GM18505 (cell line): ENCODE data around the gene BICDL2.

ENCODE experiments used
- ATAC-seq: cut with Tn5 transposase; IDR thresholded peaks from one replicate; pipeline ENCODE4 v1.9.1; 2021; ENCODE audit not compliant: unreplicated experiment
- POLR2A ChIP-seq: IDR thresholded peaks from 4 replicates; pipeline ENCODE4 v1.6.1; 2011; ENCODE audit warnings: borderline replicate concordance; ENCODE audit not compliant: insufficient read depth, insufficient read length; ENCODE audit errors: extremely low read depth

BICDL2 gene

DNA sequence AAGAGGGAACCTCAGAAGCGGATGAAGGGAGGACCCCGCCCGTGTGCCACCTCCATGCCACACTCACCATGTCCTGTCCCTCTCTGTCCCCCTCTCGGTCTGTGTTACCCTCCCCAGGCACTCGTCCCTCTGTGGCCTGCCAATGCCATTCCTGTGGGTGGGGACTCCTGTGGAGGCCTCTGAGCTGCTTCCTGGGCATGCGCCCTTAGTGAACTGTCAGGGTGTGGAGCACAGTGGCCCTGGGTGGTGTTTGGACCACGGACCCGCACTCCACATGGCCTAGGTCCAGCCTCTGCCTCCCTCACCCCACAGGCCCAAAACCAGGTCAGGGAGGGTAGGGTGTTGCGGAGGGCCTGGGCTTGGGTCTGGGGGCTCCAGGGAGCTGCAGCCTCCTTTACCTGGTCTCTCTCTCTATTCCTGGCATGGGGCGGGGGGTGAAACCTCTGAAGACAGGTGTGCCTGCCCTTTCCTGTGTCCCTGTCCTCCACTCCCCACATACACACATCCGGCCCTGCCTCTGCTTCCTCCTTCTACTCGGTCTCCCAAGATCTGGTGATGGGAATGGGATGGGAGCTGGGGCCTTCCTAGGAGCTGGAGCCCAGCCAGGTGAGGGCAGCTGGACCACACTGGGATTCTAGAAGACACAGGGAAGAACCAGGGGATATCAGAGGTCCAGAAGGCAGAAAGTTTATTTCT lies 45.0 kb downstream of the BICDL2 start:
- ATAC-seq: no peak
- TF ChIP-seq POLR2A: no peak

DNA sequence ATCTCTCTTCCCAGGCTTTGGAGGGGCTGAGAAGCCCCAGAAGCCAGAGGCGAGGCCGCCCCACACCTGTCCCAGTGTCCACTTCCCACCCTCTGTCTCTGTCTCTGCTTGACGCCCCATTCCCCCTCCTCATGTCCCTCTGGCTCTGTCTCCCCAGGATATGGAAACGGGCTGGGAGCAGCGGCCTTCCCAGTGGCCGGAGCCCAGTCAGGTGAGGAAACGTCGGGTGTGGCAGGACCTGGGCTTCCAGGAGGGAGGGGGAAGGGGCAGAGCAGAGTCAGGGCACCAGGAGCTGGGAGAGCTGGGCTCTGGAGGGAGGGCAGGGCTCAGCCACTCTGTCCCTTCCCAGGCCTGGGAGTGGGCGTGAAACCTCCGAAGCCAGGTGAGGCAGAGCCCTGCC lies 45.9 kb downstream of the BICDL2 start:
- no peak for ATAC-seq
- TF ChIP-seq POLR2A: no peak

DNA sequence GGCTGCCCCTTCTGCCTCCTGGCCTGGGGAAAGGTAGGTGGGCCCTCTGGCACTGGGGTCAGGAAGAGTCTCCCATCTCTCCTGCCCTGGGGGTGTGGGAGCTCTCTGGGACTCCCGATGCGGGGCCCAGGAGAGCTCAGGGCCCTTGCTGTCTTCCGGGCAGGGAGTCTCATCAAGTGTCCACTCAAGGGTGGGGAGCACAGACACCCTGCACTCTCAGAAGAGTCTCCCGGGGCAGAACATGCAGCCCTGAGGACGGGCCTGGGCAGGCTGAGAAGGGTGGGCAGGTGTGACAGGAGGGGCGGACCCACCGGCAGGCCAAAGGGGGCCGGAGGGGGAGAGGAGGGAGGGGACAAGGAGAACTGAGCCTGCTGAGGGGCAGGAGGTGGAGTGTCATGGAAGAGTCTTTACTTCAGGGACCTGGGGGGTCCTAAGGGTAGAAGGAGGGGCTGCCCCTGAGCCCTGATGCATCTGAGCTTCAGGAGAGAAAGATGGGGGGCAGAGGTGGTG lies 48.1 kb downstream of the BICDL2 start:
- no peak for TF ChIP-seq POLR2A
- no peak for ATAC-seq

DNA sequence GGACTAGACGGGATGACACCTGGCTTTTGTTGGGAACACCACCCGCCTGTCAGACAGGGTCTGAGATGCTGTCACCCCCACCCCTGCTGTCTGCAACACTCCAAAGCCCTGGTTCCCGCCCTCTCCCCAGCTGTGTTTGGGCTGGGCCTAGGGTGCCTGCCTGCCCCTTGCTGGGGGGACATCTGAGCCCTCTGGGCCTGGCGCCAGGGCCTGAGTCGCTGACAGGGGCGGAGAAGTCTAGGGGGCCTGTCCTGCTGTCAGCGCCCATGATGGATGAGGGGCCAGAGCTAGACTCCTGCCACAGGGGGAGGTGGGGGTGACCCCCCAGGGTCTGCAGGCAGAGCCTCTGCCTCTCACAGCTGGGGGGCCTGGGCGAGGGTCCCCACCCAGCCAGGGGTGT lies 48.9 kb downstream of the BICDL2 start:
- no peak for ATAC-seq
- no peak for TF ChIP-seq POLR2A

DNA sequence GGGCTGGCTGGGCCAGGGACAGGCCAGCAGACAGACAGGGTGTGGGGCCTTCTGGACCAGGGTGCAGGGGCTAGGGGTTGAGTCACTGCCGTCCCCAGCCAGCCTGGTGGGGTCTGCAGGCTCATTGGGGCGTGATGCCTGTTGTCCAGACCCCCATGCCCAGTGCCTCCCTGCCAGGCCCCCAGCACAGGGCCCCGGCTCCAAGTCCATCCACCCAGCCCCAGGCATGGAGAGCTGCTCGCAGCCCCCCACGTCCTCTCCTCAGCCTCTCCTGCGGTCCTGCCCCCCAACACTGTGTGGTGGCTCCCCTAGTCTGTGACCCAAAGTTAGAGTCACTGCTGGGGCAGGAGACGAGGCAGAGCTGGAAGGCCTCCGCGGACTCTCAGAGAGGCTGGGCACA lies 49.5 kb downstream of the BICDL2 start:
- TF ChIP-seq POLR2A: no peak
- no peak for ATAC-seq

DNA sequence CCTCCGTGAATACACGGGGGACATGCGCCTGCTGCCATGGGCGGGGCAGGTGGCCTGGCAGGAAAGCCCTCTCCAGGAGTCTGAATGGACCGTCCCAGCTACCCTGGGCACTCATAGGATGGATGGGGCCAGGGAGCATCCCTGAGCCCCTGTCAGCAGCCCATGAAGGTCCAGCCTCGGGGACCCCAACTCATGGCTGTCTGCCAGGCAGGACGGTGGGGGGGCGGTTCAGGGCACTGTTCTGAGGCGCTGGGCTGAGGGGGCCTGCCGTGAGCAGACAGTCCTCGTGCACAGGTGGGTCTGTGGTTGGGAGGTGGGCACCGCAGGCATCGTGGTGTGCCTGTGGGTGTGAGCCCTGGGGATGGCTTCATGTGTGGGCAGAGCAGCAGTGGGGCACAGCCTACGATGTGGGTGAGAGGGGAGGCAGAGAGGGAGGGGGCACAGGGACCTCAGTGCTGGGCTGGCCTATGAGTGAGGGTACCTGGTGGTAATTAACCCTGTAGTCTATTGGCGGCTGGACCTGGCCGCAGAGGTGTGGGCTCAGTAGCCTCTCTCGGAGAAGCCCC lies 50.0 kb downstream of the BICDL2 start:
- no peak for TF ChIP-seq POLR2A
- ATAC-seq: no peak

DNA sequence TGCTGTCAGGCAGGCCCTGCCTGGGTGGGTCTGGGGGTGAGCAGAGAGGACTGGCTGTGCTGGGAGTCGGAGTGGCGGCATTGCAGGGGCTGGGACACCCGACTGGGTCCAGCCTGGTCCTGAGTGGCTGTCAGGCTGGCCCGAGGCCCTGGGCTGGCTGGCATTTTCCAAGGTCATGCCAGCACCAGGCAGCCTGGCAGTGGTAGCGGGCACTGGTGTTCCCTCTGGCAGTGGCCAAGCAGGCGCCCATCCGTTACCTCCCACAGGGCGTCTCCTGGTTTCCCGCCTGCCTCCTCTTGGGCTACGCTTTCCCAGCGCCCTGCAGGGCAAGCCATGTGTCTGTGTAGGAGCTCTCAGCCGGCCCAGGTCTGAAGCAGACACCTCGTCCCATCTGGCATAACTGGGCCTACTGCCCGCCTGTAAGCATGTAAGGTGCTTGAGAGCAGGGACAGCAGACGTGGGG lies 50.8 kb downstream of the BICDL2 start:
- ATAC-seq: no peak
- no peak for TF ChIP-seq POLR2A

DNA sequence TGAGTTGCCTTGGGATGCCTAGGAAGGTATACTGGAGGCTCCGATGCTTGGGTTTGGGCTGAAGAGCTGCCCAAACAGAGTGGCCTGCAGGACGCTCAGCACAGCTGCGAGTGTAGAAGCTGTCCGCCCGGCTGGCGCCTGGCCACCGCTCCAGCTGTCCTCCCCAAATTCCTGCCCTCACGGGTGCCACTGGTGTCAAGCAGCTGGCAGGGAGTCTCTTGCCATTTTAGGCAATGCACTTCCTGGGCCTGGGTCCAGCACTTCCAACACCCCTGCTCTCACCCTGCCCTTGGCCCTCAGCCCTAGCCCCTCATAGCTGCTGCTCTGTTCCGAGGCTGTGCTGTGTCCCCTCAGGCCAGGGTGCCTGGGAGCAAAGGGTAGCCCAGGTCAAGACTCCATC lies 51.3 kb downstream of the BICDL2 start:
- no peak for ATAC-seq
- TF ChIP-seq POLR2A: no peak

DNA sequence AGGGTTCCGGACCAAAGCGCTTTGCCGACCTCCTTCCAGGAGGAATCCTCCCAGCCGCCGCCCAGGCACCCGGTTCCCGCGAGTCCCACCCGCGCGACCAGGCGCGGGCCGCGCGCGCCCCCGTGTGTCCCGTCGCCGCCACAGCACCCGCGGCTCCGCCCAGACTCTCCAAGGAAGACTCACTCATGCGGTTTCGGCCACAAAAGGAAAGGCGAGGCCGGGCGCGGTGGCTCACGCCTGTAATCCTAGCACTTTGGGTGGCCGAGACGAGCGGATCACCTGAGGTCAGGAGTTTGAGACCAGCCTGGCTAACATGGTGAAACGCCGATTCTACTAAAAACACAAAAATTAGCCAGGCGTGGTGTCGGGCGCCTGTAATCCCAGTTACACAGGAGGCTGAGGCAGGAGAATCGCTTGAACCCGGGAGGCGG lies 53.0 kb downstream of the BICDL2 start:
- no peak for ATAC-seq
- TF ChIP-seq POLR2A: no peak

DNA sequence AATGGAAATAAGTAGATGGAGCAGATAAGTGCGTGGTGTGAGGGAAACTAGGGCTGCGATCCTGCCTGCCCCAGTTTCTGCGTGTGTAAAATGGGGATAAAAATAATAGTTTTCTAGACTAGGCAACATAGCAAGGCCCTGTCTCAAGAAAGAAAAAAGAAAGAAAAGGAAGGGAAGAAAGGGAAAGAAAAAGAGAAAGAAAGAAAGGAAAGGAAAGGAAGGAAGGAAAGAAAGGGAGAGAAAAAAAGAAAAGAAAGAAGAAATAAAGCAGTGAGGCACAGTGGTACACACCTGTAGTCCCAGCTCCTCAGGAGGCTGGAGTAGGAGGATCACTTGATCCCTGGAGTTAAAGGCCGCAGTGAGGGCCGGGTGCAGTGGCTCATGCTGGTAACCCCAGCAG lies 54.3 kb downstream of the BICDL2 start:
- no peak for TF ChIP-seq POLR2A
- no peak for ATAC-seq

DNA sequence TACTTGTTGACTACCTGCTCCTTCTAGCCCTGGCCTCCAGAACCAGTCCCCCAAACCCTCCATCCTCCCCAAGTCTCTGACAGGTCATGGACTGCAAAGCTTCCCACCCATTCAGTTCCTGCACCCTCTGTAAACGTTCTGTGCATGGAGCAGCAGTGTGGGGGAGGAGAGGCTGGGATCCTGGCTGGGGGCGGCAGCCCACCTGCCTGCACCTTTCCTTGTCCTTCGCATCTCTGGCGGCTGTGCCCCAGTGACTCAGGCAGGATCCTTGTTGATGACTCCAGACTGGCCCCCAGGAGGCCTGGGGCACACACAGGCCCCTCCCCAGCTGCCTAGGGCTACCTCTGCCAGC lies 54.9 kb downstream of the BICDL2 start:
- no peak for ATAC-seq

DNA sequence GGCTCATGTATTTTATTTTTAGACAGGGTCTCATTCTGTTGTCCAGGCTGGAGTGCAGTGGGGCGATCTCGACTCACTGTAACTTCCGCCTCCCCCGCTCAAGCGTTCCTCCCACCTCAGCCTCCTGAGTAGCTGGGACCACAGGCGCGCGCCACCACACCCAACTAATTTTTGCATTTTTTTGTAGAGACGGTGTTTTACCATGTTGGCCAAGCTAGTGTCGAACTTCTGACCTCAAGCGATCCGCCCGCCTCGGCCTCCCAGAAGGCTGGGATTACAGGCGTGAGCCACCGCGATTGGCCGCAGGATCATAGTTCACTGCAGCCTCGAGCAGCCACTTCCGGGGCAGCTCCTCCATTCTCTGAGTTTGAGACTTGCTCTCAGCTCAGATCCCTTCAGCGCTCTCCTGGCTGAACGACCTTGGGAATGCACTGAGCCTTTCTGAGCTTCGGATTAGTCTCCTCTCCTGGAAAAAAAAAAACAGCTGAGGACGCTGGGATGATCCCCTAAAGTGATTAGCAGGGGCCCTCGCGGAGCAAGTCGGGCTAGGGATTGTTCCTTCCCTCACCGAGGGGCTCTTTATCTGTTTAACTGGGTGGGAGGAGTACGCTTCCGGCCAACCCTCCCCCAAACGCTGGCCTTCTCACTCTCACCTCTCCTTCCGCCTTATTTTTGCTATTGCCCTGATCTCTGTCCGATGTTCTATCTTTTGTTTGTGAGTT lies 55.4 kb downstream of the BICDL2 start:
- no peak for ATAC-seq
- TF ChIP-seq POLR2A: no peak

More for the DNA sequence above, 54.9 kb downstream of the BICDL2 start:
- TF ChIP-seq POLR2A: no peak

DNA sequence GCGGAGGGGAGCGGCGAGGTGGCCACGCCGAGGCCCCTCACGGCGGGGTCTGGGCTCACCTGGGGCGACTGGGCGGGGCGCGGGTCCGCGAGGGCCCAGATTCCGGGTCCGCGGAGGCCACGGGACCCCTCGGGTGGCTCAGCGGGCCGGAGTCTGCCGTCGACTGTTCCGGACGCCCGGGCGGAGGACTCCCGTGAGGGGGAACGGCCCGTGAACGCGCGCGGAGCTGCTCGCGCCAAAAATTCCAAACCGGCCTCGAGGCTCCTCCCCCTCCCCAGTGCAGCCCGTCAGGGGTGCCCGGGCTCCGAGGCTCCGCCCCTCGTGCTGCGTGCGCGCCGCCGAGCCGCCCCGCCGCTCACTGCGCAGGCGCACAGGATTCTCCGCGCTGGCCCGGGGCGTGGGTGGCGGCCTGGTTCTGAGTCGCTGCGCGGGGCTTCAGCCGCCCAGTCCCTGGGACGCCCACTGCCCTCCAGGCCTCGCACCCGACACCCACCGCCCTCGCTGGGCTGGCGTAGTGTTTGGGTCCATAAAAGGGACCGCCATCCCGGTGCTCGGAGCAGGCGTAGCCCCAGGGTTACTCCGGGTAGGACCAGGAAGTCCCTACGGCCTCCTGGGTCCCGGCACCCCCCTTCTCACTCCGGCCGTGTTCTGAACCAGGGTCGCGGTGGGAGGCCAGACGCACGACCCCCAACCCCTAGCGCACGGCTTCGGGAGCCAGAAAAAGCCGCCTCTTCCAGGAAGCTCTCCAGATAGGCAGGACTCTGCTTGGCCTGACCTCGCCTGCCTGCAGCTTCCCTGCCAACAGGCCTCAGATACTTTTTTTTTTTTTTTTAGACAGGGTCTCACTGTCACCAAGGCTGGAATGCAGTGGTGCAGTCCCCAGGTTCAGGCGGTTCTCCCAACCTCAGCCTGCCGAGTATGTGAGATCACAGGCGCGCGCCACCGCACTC lies 56.2 kb downstream of the BICDL2 start, which contains the start of gene PKMYT1:
Gene PKMYT1, minus strand, starts transcription at position 220 of the 950 bp plus-strand sequence. CDS start 789 bp downstream, outside the sequence.
- peak; percentile 95 for TF ChIP-seq POLR2A
- peak; percentile 62 for ATAC-seq
